GM21390 (cell line): Measurements from ENCODE around the gene TC2N.
"Not testable (repeated sequence)": the region's sequence is repeated elsewhere in the genome, so short reads cannot be mapped to it uniquely, and the experiment has no call there.

ENCODE experiments used
- ATAC-seq: cut with Tn5 transposase; IDR thresholded peaks from one replicate; pipeline ENCODE4 v1.9.1; 2021; ENCODE audit not compliant: unreplicated experiment

The TC2N gene

DNA sequence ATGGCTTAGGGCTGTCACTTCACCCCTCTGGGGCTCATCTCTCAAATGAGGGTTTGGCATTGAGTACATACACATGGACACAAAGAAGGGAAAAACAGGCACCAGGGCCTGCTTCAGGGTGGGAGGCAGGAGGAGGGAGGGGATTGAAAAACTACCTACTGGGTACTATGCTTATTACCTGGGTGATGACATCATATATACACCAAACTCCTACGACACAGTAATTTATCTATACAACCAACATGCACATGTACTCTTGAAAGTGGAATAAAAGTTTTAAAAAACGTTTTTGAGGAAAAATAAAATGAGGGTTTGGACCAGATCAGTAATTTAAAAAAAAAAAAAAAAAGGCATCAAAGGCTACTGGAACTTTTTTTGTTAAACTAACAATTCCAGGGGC lies 3.6 kb upstream of the TC2N start:
- no peak for ATAC-seq

GRCh38 chr14:91870001-91870400 lies 2.7 kb upstream of the TC2N start:
- ATAC-seq = no peak

- ATAC-seq = no peak
These were observed 2.2 kb upstream of the TC2N start for GRCh38 chr14:91869556-91869955.

GRCh38 chr14:91866511-91867295 lies 633 bp downstream of the TC2N start:
- ATAC-seq = no peak

DNA sequence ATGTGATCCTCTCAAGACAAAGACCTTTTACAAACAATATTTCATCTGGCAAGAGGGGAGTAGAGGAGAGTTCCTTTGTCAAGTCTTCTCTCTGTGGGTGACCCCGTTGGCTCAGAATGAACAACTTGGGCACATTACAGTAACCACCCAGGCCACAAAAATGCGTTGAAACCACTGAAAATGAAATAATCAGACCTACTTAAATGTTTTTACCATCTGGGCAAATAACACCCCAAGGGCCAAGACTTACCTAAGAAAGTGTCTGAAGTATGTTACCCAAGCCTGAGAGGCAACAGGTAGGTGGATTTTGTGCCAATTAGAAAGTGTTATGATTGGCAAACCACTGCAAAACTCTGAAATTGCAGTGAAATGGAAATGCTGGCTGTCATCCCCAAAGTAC lies 1.3 kb downstream of the TC2N start:
- ATAC-seq = no peak

DNA sequence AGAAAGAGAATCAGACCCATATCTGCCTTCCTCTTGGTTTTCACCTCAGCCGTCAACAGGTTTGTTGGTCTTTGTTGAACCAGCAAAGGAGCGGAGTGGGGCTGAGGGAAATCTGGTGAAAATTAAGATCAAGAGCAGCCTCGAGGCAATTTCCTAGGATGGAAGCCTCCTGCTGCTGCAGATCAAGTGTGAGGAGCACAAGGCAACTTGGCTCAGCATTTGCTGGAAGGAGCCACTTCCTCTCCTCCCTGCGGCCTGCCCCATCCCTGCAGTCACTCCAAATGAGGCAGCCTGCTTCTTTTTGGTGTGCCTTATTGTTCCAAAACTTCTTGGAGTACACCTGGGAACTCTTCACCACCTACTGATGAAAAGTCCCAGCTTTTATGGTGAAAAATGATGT lies 4.9 kb downstream of the TC2N start:
- no peak for ATAC-seq

DNA sequence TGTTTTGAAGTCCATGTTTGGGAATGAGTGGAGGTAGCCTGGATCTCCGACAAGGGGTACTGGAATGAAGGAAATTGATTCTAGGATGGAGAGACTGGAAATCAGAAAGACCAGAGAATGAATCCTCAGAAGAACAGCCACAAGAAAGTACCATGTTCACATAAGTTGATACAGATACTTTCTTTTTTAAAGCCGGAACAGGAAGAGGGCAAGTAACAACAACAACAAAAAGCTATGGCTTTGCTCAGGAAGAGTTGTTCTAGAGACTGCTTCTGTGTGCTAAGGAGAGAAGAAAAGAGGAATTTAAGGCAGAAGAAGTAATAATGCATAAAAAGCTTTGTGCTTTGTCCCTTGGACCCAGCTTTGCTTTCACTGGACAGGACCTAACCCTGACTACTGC lies 6.2 kb downstream of the TC2N start:
- ATAC-seq = no peak

- ATAC-seq = no peak
These were observed 7.1 kb downstream of the TC2N start for GRCh38 chr14:91860238-91860637.

DNA sequence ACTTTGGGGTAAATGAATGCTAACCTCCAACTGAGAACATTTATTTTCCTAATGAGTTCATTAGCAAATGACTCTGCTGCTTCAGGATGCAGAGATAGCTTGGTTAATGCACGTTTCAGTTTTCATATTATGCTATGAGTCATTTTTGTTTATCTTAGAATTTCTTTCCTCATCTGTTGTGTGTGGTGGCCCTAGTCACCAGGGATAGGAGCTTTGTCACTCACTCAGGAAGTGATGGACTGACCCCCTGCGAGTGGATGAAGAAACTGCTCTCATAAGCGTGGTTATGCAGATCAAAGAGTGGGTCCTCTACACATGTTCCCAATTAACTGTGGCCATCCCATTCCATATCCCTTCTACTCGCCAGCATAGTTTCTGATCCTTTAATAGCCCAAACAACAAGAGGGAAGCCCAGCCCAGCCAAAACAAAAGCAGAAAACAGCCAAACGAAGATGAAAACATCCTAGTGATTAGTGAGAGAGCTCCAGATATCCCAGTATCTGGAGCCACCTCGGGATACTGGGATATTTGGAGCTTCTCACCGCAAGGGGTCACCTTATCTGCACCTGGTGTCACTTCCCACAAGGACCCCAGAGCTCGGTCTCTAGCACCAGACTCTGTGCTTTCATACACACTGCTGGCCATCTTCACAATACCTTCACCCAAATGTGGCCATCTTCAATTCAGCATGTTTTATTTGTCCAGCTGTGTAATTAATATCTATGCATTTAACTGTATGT lies 8.6 kb downstream of the TC2N start:
- ATAC-seq = no peak

DNA sequence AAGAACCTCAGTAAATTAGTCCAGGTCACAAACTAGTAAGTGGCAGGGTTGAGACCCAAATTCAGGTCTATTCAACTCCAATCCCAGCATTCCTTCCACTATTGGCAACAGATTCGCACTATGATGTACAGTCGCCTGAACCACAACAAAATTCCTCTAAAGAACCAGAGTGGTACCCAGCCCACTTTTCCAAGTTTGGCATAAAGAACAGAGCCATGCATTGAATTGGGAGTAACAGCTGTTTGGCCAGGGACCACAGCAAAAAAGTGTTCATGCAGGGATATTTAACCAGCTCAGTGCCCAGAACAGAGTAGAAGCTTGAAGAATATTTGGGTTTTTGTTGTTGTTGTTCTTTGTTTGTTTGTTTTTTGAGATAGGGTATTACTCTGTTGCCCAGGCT lies 9.7 kb downstream of the TC2N start:
- no peak for ATAC-seq

GRCh38 chr14:91854327-91854934 lies 12.9 kb downstream of the TC2N start:
- ATAC-seq = no peak

GRCh38 chr14:91851563-91851962 lies 15.8 kb downstream of the TC2N start:
- ATAC-seq = no peak

DNA sequence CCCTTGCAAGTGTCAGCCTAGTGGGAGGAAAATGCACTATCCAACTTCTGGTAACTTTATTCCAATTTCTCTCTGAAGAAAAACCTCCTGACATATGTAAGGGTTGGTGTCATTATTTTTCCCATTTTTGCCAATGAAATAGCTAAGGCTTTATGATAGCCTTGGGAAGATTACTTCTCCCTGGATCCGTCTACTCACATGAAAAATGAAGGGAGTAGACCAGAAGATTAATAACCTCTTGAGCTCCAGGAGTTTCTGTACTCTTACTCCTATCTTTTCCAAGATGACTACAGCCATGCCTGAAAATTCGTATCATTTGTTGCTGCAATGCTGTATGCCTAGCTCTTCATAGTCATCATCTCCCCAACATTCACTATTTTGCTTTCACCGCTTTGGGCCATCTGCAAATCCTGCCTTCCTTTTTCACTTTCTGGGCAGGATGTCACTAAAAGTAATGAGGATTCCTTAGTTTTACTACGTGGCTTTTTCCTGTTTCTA lies 18.8 kb downstream of the TC2N start:
- no peak for ATAC-seq

GRCh38 chr14:91847693-91848092 lies 19.6 kb downstream of the TC2N start:
- no peak for ATAC-seq

DNA sequence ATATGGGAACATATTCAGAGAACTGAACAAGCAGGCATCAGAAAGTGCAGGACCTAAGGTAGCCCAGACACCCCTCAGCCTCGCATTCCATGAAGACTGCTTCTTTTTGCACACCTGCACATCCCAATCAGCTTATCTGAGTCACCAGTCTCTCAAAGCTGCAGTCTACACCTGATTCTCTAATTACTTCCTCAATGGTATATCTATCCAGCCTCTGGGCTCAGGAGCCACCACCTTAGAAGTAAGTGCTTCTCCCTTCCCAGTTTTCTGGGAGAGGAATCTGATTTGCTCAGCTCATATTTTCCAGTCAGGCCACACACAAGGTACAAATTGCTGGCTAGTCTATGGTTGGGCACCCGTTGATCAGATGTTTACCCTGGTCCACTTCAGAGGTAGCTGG lies 21.7 kb downstream of the TC2N start:
- no peak for ATAC-seq

DNA sequence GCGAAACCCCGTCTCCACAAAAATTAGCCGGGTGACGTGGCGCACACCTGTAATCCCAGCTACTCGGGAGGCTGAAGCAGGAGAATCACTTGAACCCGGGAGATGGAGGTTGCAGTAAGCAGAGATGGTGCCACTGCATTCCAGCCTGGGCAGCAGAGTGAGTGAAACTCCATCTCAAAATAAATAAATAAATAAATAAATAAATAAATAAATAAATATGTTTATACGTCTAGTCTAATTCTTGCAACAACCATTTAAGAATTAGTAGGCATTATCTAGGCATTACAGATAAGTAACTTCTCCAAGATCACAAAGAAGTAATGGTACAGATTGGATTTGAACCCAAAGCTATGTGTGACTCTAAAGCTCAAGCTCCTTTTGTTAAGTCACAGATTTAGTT lies 22.3 kb downstream of the TC2N start:
- not testable (repeated sequence) for ATAC-seq

GRCh38 chr14:91844029-91844428 lies 23.3 kb downstream of the TC2N start:
- no peak for ATAC-seq

- ATAC-seq = no peak
These were observed 23.9 kb downstream of the TC2N start for GRCh38 chr14:91843437-91843836.

GRCh38 chr14:91841065-91841464 lies 26.3 kb downstream of the TC2N start:
- ATAC-seq = no peak

- ATAC-seq = no peak
These were observed 27.6 kb downstream of the TC2N start for GRCh38 chr14:91839749-91840148.

DNA sequence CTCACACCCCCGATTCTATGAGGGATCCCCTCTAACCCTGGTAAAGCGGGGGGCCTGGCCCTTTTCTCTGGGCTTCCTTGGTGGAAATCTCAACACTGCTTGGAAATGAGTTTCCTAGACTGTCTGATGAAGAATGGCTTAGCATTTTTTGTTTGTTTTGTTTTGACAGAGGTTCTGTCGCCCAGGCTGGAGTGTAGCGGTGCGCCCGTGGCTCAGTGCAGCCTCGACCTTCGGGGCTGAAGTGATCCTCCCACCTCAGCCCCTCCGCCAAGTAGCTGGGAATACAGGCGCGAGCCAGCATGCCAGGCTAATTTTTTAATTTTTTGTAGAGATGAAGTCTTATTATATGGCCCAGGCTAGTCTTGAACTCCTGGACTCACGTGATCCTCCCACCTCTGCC lies 30.3 kb downstream of the TC2N start:
- ATAC-seq = no peak
